Right cardiac atrium (tissue), 5 donors: ENCODE data around the gene OPRD1. TPM values are rescaled to one million over a fixed set of nuclear protein-coding genes. Genes with fewer than 3 reads are reported as not detected.
"Not testable (repeated sequence)": the region's sequence is repeated elsewhere in the genome, so short reads cannot be mapped to it uniquely, and the experiment has no call there.

Source experiments
- ATAC-seq, 2 donors: fragments of 200-7000 bp; cut with Tn5 transposase; one replicate each; pipeline versions ENCODE4 v1.8.0 to v1.9.1; 2020; ENCODE audit warnings: moderate library complexity in 2 of 2, mild to moderate bottlenecking in 1 of 2
- DNase-seq, 3 donors: peaks; one replicate each; pipeline ENCODE4 v3.0.0-alpha.2; 2020
- H3K27ac ChIP-seq: one replicate; pipeline ENCODE4 v1.5.1; 2013; ENCODE audit warnings: mild to moderate bottlenecking, low read length, control low read depth, moderate library complexity
- H3K27me3 ChIP-seq: one replicate; pipeline ENCODE4 v1.6.1; 2013; ENCODE audit not compliant: control insufficient read depth, insufficient read depth
- H3K4me1 ChIP-seq: one replicate; pipeline ENCODE4 v1.6.1; 2013; ENCODE audit warnings: low read length; ENCODE audit not compliant: control insufficient read depth, insufficient read depth
- H3K4me3 ChIP-seq: one replicate; pipeline ENCODE4 v1.5.1; 2013; ENCODE audit warnings: low read length, control low read depth
- H3K9me3 ChIP-seq: one replicate; pipeline ENCODE4 v1.6.1; 2013; ENCODE audit warnings: low read length; ENCODE audit not compliant: control insufficient read depth
- WGBS: extraction: QIAGEN DNeasy Blood & Tissue Kit; methylation state at CpG from one replicate; pipeline ENCODE4 v1.1.7; 2013; 5-methylcytosine and 5-hydroxymethylcytosine counted together
- intact Hi-C, 4 donors: fragments of 100-400 bp; cut with DNase I; formaldehyde crosslinking; loops; one replicate each; pipeline versions ENCODE4 v1.11.0 to v1.14.0; 2022 to 2023
- polyA plus RNA-seq: library from polyadenylated mRNA; stranded (reverse); fragments of 200-250 nt; gene quantifications from one replicate; pipeline ENCODE4 v1.2.3, GENCODE V29; 2013
- total RNA-seq, 4 donors: library from RNA; stranded (reverse); fragmentation: NEBNext Ultra II Directional; extraction: Animal tissue kit (Norgen Biotek cat#: 25700); gene quantifications; one replicate each; pipeline ENCODE4 v1.2.1, GENCODE V29; 2021
- donor health status: healthy with polysubstance abuse.
- donor health status: DM: no; HTN: yes; CAD: no.
- donor health status: DM: no; HTN: no; CAD: no.
- donor health status: DM: no; HTN: yes; CAD: no; lungs with severe emphysema.
- donor health status: DM: yes; HTN: yes; CAD: no.

OPRD1 gene
- total and polyA plus RNA-seq, 5 donors, result under 0.01 TPM; not detected in 4

DNA sequence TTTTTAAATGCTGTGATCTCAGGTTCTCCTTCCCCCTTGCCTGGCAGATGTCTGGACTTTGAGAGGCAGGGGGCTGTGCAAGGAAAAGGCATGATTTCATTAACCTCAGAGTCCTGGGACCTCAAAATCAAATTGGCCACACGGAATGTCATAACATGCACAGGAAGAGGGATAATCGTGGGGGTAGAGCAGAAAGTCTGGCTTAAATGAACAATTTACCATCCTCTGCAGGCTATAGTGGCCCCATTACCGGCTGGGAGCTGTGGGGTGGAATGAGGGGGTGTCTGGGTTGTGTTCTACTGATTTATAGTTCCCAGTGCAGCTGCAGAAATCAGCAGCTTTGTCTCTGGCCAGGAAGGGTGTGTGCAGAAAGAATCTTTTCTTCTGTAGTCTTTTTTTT is 10.8 kb downstream of the OPRD1 start:
- DNase-seq (no peak), ATAC-seq (no peak)
- WGBS, result 45% methylated on average over 3 of the region's 3 CpGs
- Histone ChIP-seq H3K4me3 (no peak overlapping the region), H3K27me3 (no peaks in the 10 kb centered on the region), H3K9me3 (no peaks in the 10 kb centered on the region), H3K4me1 (no peaks in the 10 kb centered on the region), H3K27ac (no peak overlapping the region)
- intact Hi-C loops, result no loop called here

DNA sequence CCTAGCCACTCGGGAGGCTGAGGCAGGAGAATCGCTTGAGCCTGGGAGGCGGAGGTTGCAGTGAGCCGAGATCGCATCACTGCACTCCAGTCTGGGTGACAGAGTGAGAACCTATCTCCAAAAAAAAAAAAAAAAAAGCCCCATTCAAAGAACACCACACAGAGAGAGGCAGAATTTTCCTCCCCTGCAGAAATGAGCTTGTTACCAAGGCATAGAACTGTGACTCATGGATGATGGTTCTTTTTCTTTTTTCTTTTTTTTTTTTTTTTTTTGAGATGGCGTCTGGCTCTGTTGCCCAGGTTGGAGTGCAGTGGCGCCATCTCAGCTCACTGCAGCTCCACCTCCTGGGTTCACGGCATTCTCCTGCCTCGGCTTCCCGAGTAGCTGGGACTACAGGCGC is 12.1 kb downstream of the OPRD1 start:
- DNase-seq, ATAC-seq, H3K9me3 ChIP-seq, intact Hi-C loops, H3K27ac ChIP-seq, H3K4me3 ChIP-seq, H3K4me1 ChIP-seq, H3K27me3 ChIP-seq: not testable (repeated sequence)
- 90% methylated on average over 11 of the region's 11 CpGs for WGBS

DNA sequence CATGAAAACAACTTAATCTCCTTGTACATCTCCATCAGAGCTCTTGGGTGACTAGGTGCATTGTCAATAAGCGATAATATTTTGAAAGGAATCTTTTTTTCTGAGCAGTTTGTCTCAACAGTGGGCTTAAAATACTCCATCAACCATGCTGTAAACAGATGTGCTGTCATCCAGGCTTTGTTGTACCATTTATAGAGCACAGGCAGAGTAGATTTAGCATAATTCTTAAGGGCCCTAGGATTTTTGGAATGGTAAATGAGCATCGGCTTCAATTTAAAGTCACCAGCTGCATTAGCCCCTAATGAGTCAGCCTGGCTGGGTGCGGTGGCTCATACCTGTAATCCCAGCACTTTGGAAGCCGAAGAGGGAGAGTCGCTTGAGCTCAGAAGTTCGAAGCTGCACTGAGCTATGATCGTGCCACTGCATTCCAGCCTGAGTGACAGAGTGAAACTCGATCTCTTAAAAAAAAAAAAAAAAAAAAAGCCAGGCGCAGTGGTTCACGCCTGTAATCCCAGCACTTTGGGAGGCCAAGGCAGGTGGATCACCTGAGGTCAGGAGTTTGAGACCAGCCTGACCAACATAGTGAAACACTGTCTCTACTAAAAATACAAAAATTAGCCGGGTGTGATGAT is 16.4 kb downstream of the OPRD1 start:
- ATAC-seq, H3K27ac ChIP-seq, H3K9me3 ChIP-seq, intact Hi-C loops, H3K4me3 ChIP-seq, H3K27me3 ChIP-seq, H3K4me1 ChIP-seq, DNase-seq: not testable (repeated sequence)
- WGBS, result 50% methylated on average over 10 of the region's 11 CpGs

DNA sequence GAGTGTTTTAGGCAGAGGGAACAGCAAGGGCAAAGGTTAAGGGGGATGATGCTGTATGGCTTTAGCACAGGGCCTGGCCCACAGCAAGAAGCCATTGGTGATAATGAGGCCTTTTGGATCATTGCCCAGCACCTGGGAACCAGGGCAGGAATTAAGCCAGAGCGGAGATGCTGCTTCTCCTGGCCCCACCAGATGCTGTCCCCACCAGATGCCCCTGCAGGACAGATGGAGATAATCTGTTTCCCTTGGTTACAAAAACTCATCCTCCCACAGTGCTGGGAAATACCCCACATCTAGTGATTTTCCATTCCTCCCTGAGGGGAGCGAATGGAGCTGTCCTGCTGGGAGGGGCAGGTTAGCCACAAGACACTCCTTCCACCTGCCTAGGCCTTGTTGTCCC is 18.8 kb downstream of the OPRD1 start:
- intact Hi-C loops, result no loop called here
- 71% methylated on average over 2 of the region's 2 CpGs for WGBS

DNA sequence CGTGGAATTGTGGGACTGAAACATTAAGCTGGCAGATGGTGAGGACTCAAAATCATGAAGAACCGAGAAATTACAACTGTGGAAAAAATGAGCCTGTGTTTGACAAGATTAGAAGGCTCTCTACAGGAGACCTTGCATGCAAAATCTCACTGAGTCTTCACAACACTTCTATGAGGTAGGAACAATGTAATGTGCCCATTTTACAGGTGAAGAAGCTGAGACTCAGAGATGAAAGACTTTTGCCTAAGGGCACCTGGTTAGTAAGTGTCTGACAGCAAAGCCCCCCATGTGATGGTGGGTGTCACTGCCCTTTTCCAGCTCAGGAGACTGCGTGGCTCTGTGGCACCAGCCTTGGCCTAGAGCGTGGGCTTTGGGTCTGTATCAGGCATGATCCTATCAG is 21.0 kb downstream of the OPRD1 start:
- no peaks in the 10 kb centered on the region for H3K4me1 ChIP-seq
- H3K4me3 ChIP-seq, result no peak overlapping the region
- no peak overlapping the region for H3K27ac ChIP-seq
- intact Hi-C loops, result no loop called here
- ATAC-seq (no peak), DNase-seq (no peak)
- no peaks in the 10 kb centered on the region for H3K27me3 ChIP-seq
- 73% methylated on average over 4 of the region's 4 CpGs for WGBS
- H3K9me3 ChIP-seq, result no peaks in the 10 kb centered on the region

More for the DNA sequence above, 18.8 kb downstream of the OPRD1 start:
- H3K27ac ChIP-seq, result no peak overlapping the region
- H3K4me1 ChIP-seq, result no peaks in the 10 kb centered on the region
- ATAC-seq, result no peak
- no peaks in the 10 kb centered on the region for H3K9me3 ChIP-seq
- no peak for DNase-seq
- H3K27me3 ChIP-seq, result no peaks in the 10 kb centered on the region
- no peak overlapping the region for H3K4me3 ChIP-seq

DNA sequence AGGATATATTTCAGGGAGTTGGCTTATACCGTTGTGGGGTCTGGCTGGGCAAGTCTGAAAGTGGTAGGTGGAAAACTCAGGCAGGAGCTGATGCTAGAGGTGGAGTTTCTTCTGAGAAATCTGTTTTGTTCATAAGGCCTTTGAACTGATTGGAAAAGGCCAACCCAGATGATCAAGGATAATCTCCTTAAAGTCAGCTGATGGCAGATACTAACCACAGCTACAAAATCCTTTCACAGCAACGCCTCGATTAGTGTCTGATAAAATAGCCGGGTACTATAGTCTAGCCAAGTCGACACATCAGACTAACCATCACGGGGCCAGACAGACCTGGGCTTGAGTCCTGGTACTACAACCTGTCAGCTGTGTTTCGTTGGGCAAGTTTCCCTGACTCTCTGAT is 21.4 kb downstream of the OPRD1 start:
- Histone ChIP-seq H3K4me3 (no peak overlapping the region), H3K27ac (no peak overlapping the region), H3K4me1 (no peaks in the 10 kb centered on the region), H3K9me3 (no peaks in the 10 kb centered on the region), H3K27me3 (no peaks in the 10 kb centered on the region)
- DNase-seq (no peak), ATAC-seq (no peak)
- 76% methylated on average over 7 of the region's 7 CpGs for WGBS
- intact Hi-C loops, result no loop called here

DNA sequence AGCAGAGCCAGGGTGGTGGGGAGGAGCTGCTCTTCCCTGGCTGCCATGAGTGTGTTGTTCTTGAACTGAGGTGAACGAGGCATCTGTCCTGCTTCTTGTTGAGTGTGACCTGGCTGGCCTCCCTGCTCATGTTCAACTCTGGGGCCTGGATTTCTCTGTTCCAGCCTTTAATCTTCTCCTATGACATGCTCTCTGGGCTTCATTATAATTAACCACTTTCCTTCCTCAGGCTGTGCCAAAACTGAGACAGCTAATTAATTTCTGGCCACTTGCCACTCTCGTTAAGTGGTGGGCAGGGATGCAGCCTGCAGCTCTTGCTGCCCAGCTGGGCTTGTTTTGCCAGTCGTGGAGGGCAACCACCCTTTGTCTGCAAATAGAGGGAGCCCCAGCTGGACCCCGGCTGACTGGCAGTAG is 23.3 kb downstream of the OPRD1 start:
- Histone ChIP-seq H3K27me3 (no peaks in the 10 kb centered on the region), H3K9me3 (no peaks in the 10 kb centered on the region), H3K27ac (no peak overlapping the region), H3K4me3 (no peak overlapping the region), H3K4me1 (no peaks in the 10 kb centered on the region)
- no peak for ATAC-seq
- 37% methylated on average over 4 of the region's 4 CpGs for whole genome bisulfite sequencing
- DNase-seq, result no peak
- intact Hi-C loops, result no loop called here

DNA sequence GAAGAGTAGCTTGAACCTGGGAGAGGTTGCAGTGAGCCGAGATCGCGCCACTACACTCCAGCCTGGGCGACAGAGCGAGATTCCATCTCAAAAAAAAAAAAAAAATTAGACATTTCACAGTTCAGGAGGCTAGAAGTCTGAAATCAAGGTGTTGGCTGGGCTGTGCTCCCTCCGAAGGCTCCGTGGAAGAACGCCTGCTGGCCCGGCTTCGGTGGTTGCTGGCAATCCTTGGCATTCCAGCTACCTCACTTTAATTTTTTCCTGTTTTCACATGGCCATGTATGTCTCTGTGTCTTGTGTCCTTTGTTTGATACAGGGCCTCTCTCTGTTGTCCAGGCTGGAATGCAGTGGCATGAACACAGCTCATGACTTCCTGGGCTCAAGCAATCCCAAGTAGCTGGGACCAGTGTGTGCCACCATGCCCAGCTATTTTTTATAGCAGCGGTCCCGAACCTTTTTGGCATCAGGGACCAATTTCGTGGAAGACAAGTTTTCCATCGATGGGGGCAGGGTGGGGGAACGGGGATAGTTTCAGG is 24.5 kb downstream of the OPRD1 start:
- intact Hi-C loops, result no loop called here
- no peak for DNase-seq
- Histone ChIP-seq H3K9me3 (no peaks in the 10 kb centered on the region), H3K27me3 (no peaks in the 10 kb centered on the region), H3K4me3 (no peak overlapping the region), H3K4me1 (no peaks in the 10 kb centered on the region), H3K27ac (no peak overlapping the region)
- no peak for ATAC-seq
- 92% methylated on average over 15 of the region's 15 CpGs for WGBS

DNA sequence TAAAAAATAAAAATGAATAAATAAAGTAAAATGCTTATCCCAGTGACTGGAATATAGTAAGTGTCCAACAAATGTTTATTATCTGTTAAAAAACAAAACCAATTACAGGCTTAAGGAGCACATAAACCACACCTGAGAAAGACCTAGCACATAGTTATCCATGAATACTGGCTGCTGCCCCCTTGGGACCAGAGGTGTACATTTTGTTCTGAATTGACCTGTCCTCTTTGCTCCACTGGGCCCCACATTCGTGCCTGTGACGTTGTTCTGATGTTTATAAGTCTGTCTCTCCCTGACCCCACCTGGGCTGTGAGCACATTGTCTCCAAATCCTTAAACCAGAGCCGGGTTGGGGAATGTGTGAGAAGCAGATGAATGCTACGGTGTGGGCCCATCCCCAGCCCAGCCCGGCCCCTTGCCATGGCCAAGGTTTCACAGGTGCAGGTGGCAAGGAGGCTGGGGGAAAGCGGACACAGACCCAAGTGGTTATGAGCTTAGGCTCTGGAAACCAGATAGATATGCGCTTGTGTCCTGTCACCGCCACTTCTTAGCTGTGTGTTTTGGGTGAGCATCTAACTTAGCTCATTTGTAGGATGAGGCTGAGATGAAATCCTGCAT is 29.1 kb downstream of the OPRD1 start:
- intact Hi-C loops, result no loop called here

DNA sequence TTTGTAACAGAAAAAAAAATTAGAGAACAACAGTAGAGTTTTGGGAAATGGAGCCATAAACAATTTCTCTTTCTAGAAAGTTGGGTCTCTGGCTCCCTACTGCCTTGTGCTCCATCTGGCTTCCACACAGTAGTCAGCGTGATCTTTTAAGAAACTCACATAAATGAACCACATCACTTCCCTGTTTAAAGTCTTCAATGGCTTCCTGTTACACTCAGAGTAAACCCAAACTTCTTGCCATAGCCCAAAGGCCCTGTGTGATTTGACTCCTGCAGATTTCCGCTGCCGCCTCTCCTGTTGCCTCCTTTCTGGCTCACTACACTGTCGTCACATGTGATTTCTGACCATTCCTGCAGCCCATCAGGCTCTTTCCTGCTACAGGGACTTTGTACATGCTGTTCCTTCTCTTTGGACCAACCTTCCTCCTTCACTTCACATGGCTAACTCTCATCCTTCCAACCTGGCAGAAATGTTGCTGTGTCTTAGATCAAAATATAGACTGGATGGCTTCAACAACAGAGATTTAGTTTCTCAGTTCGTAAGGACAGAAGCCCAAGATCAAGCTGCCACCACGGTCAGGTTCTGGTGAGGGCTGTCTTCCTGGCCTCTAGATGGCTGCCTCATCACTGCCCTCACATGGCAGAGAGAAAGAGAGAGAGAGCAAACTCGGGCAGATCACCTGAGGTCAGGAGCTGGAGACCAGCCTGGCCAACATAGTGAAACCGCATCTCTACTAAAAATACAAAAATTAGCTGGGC is 34.0 kb downstream of the OPRD1 start:
- intact Hi-C loops, result no loop called here
- Histone ChIP-seq H3K4me1 (no peaks in the 10 kb centered on the region), H3K27ac (no peak overlapping the region), H3K27me3 (no peaks in the 10 kb centered on the region), H3K9me3 (no peaks in the 10 kb centered on the region), H3K4me3 (no peak overlapping the region)
- DNase-seq, result no peak
- no peak for ATAC-seq
- WGBS, result 71% methylated on average over 8 of the region's 8 CpGs

More for the DNA sequence above, 29.1 kb downstream of the OPRD1 start:
- Histone ChIP-seq H3K27ac (no peak overlapping the region), H3K9me3 (no peaks in the 10 kb centered on the region), H3K27me3 (no peaks in the 10 kb centered on the region), H3K4me1 (no peaks in the 10 kb centered on the region), H3K4me3 (no peak overlapping the region)
- DNase-seq (no peak), ATAC-seq (no peak)
- WGBS, result 83% methylated on average over 8 of the region's 8 CpGs

DNA sequence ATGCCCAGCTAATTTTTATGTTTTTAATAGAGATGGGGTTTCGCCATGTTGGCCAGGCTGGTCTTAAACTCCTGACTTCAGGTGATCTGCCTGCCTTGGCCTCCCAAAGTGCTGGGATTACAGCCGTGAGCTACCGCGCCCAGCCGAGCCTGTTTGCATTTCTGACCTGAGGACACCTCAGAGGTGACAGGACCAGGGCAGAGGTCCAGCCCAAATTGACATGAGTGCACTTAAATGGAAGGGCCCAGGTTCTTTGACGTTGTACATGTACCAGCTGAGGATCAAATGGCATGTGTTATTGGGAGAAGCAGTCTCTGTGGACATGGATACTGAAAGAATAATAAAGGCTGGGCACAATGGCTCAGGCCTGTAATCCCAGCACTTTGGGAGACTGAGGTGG is 35.2 kb downstream of the OPRD1 start:
- WGBS, result 92% methylated on average over 6 of the region's 6 CpGs
- ATAC-seq, H3K4me1 ChIP-seq, H3K27ac ChIP-seq, H3K4me3 ChIP-seq, DNase-seq, H3K9me3 ChIP-seq, H3K27me3 ChIP-seq, intact Hi-C loops: not testable (repeated sequence)
